H1 (cell line): ENCODE results near the gene LYPD6. TPM values are rescaled to one million over a fixed set of nuclear protein-coding genes. Genes with fewer than 3 reads are reported as not detected.

ENCODE experiments used
- CBX5 ChIP-seq: fragments of 300-800, 300-1000 bp; sonication (generic); IDR thresholded peaks from 2 replicates; pipeline ENCODE4 v1.7.1; 2016; ENCODE audit warnings: antibody characterized with exemption, low read length, low read depth
- KDM4A ChIP-seq: IDR thresholded peaks from one replicate; pipeline ENCODE4 v1.7.1; 2012; ENCODE audit warnings: low read depth, mild to moderate bottlenecking, moderate library complexity, low read length, inconsistent platforms; ENCODE audit not compliant: severe bottlenecking
- PHF8 ChIP-seq: fragments of 200-600 bp; sonication (generic); conservative IDR thresholded peaks from 2 replicates; pipeline ENCODE4 v1.7.1; 2012; ENCODE audit warnings: low read depth, mild to moderate bottlenecking, inconsistent platforms, low read length, moderate library complexity
- RNF2 ChIP-seq: fragments of 200-900, 300-1000 bp; sonication (generic); IDR thresholded peaks from 2 replicates; pipeline ENCODE4 v1.7.1; 2016; ENCODE audit warnings: borderline replicate concordance, low read depth, mild to moderate bottlenecking, antibody characterized with exemption, low read length; ENCODE audit not compliant: poor library complexity, severe bottlenecking; ENCODE audit errors: missing control alignments
- SP2 ChIP-seq: IDR thresholded peaks from 2 replicates; pipeline ENCODE4 v1.6.1; 2012; ENCODE audit warnings: mild to moderate bottlenecking, low read length, inconsistent platforms
- TAF1 ChIP-seq: IDR thresholded peaks from 2 replicates; pipeline ENCODE4 v1.6.1; 2011; ENCODE audit warnings: mild to moderate bottlenecking, low read depth, low read length
- polyA plus RNA-seq, 7 experiments: library from polyadenylated mRNA; depleted of rRNA in 3 of 7; stranded (reverse) in 5 of 7; unstranded in 2 of 7; fragments of >200 nt in 5 of 7; fragments of 200-250 nt in 2 of 7; gene quantifications; 1 replicate in 5 of 7; 2 replicates in 1 of 7; 4 replicates in 1 of 7; pipeline versions ENCODE4 v1.2.1 to v1.2.3, GENCODE V29; 2011 to 2013; ENCODE audit warnings: missing spikeins in 2 of 7, mixed read lengths in 2 of 7
- total RNA-seq: library from RNA; stranded (reverse); fragmentation: NEBNext Ultra II Directional; extraction: Animal tissue kit (Norgen Biotek cat#: 25700); gene quantifications from 2 replicates; pipeline ENCODE4 v1.2.1, GENCODE V29; 2021

Gene LYPD6
- total and polyA plus RNA-seq, 2 of the 8 experiments (the other 6 are each of a cell fraction or from before 2014, with no cell fraction given), result 5.6 to 8.9 TPM

GRCh38 chr2:149330127-149331022 lies at the start of gene LYPD6 (continued):
- TF ChIP-seq PHF8 (0 out of 2 replicates have a peak, but pooled peaks have one; percentile 38), SP2 (no peak), RNF2 (no peak), CBX5 (no peak), TAF1 (peak; percentile 34; the same call in 1 of the 2 replicates), KDM4A (peak; percentile 71)
